EL (cell line): Measurements from ENCODE around the gene ARPC2.

Experiments
- DNase-seq: peaks from one replicate; pipeline ENCODE4 v3.0.0-alpha.2; 2016

The ARPC2 gene

GRCh38 chr2:218217360-218218267, 625 bp downstream of the ARPC2 start:
- peak; percentile 48 for DNase-seq

- no peak for DNase-seq
These were observed 1.5 kb downstream of the ARPC2 start for GRCh38 chr2:218218268-218219185.

GRCh38 chr2:218219934-218220333, 2.9 kb downstream of the ARPC2 start:
- DNase-seq = no peak

- no peak for DNase-seq
These were observed 4.0 kb downstream of the ARPC2 start for GRCh38 chr2:218221000-218221399.

GRCh38 chr2:218223046-218223445, 6.1 kb downstream of the ARPC2 start:
- no peak for DNase-seq

GRCh38 chr2:218224186-218224585, 7.2 kb downstream of the ARPC2 start:
- DNase-seq = peak; percentile 16

GRCh38 chr2:218226903-218227302, 9.9 kb downstream of the ARPC2 start:
- no peak for DNase-seq

- DNase-seq = peak; percentile 18
These were observed 11.5 kb downstream of the ARPC2 start for GRCh38 chr2:218228366-218229090.

- DNase-seq = peak; percentile 85
These were observed 12.2 kb downstream of the ARPC2 start for GRCh38 chr2:218229239-218229638.

GRCh38 chr2:218229851-218230250, 12.9 kb downstream of the ARPC2 start:
- peak; percentile 70 for DNase-seq

- DNase-seq = peak; percentile 37
These were observed 13.9 kb downstream of the ARPC2 start for GRCh38 chr2:218230882-218231281.

GRCh38 chr2:218233543-218233942, 16.6 kb downstream of the ARPC2 start:
- DNase-seq = no peak

GRCh38 chr2:218234521-218234920, 17.5 kb downstream of the ARPC2 start:
- no peak for DNase-seq

GRCh38 chr2:218235017-218235416, 18.0 kb downstream of the ARPC2 start:
- no peak for DNase-seq

GRCh38 chr2:218236829-218237228, 19.8 kb downstream of the ARPC2 start:
- DNase-seq = no peak

- DNase-seq = no peak
These were observed 21.9 kb downstream of the ARPC2 start for GRCh38 chr2:218238887-218239286.

- no peak for DNase-seq
These were observed 27.2 kb downstream of the ARPC2 start for GRCh38 chr2:218244204-218244603.

GRCh38 chr2:218244665-218245064, 27.7 kb downstream of the ARPC2 start:
- DNase-seq = no peak

- no peak for DNase-seq
These were observed 28.2 kb downstream of the ARPC2 start for GRCh38 chr2:218245214-218245613.

GRCh38 chr2:218249691-218250090, 32.7 kb downstream of the ARPC2 start:
- no peak for DNase-seq

- no peak for DNase-seq
These were observed 35.7 kb downstream of the ARPC2 start for GRCh38 chr2:218252509-218253231.

GRCh38 chr2:218253232-218253625, 36.2 kb downstream of the ARPC2 start:
- DNase-seq = no peak
